Lower leg skin (tissue), 3 donors: ENCODE results near the gene TMEM95.

ENCODE experiments used
- POLR2A ChIP-seq, 2 donors: fragments of 450-650 bp; IDR thresholded peaks; one replicate each; pipeline ENCODE4 v1.6.1; 2016 to 2017; ENCODE audit warnings: antibody characterized with exemption in 2 of 2, mild to moderate bottlenecking in 1 of 2, moderate library complexity in 1 of 2
- TF ChIP-seq, protein P1 (sequence below), 3 donors: fragments of 450-650 bp; IDR thresholded peaks; one replicate each; pipeline ENCODE4 v1.5.1; 2016; ENCODE audit warnings: antibody characterized with exemption in 3 of 3, mild to moderate bottlenecking in 3 of 3, moderate library complexity in 2 of 3

DNA sequence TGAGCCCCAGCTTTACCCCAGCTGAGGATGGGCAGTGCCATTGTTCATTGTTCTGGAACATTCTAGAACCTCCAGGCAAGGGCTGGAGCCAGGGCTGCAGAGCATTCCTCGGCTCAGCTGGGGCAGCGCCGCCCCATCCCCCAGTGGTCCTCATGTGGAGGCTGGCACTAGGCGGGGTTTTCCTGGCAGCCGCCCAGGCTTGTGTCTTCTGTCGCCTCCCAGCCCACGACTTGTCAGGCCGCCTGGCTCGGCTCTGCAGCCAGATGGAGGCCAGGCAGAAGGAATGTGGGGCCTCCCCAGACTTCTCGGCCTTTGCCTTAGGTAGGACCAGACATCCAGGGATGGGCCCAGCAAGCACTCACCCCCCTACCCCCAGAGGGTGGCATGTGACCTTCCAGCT, at the start of gene TMEM95:
- TF ChIP-seq, protein P1, sequence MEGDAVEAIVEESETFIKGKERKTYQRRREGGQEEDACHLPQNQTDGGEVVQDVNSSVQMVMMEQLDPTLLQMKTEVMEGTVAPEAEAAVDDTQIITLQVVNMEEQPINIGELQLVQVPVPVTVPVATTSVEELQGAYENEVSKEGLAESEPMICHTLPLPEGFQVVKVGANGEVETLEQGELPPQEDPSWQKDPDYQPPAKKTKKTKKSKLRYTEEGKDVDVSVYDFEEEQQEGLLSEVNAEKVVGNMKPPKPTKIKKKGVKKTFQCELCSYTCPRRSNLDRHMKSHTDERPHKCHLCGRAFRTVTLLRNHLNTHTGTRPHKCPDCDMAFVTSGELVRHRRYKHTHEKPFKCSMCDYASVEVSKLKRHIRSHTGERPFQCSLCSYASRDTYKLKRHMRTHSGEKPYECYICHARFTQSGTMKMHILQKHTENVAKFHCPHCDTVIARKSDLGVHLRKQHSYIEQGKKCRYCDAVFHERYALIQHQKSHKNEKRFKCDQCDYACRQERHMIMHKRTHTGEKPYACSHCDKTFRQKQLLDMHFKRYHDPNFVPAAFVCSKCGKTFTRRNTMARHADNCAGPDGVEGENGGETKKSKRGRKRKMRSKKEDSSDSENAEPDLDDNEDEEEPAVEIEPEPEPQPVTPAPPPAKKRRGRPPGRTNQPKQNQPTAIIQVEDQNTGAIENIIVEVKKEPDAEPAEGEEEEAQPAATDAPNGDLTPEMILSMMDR (IDR thresholded peaks at IDR 0.05) = no peak
- no peak for TF ChIP-seq POLR2A (IDR thresholded peaks at IDR 0.05)
